Gastroesophageal sphincter (tissue), 4 donors: Measurements from ENCODE around the gene GLG1. TPM values are rescaled to one million over a fixed set of nuclear protein-coding genes. Genes with fewer than 3 reads are reported as not detected.

ENCODE experiments used
- ATAC-seq: fragments of 150-250 bp; one replicate; pipeline ENCODE4 v1.9.1; 2016; ENCODE audit warnings: mild to moderate bottlenecking, moderate library complexity
- H3K27ac ChIP-seq, 4 donors: fragments of 200-600 bp; sonication (generic) in 3 of 4; 1 replicate in 3 of 4; 2 replicates in 1 of 4; pipeline ENCODE4 v1.5.1; 2016 to 2019
- H3K27me3 ChIP-seq: fragments of 200-600 bp; sonication (generic); one replicate; pipeline ENCODE4 v1.5.1; 2019
- H3K36me3 ChIP-seq, 2 donors: fragments of 200-600 bp; sonication (generic); one replicate each; pipeline ENCODE4 v1.5.1; 2019; ENCODE audit warnings: control low read depth in 1 of 2
- H3K4me1 ChIP-seq, 3 donors: fragments of 200-600 bp; sonication (generic); 1 replicate in 2 of 3; 2 replicates in 1 of 3; pipeline ENCODE4 v1.5.1; 2016 to 2019; ENCODE audit warnings: control low read depth in 2 of 3
- H3K4me3 ChIP-seq, 2 donors: fragments of 200-600 bp; sonication (generic); one replicate each; pipeline ENCODE4 v1.5.1; 2019; ENCODE audit warnings: mild to moderate bottlenecking in 1 of 2, moderate library complexity in 1 of 2
- H3K9me3 ChIP-seq, 3 donors: fragments of 200-600 bp; sonication (generic); one replicate each; pipeline ENCODE4 v1.5.1; 2017 to 2019; ENCODE audit warnings: control low read depth in 2 of 3
- EP300 ChIP-seq: sonication (generic); formaldehyde crosslinking; IDR thresholded peaks from one replicate; pipeline ENCODE4 v1.6.1; 2017; ENCODE audit warnings: antibody characterized with exemption, mild to moderate bottlenecking
- POLR2A ChIP-seq, 2 donors: fragments of 450-650 bp; IDR thresholded peaks; one replicate each; pipeline ENCODE4 v1.6.1; 2017; ENCODE audit warnings: antibody characterized with exemption in 2 of 2, mild to moderate bottlenecking in 2 of 2, moderate library complexity in 1 of 2
- POLR2AphosphoS5 ChIP-seq: sonication (generic); formaldehyde crosslinking; IDR thresholded peaks from one replicate; pipeline ENCODE4 v1.6.1; 2017; ENCODE audit warnings: antibody characterized with exemption
- WGBS, 2 donors: methylation state at CpG; one replicate each; pipeline ENCODE4 v1.1.5; 2018; ENCODE audit warnings: low coverage in 1 of 2; 5-methylcytosine and 5-hydroxymethylcytosine counted together
- total RNA-seq, 4 donors: library from RNA; depleted of rRNA; stranded (reverse); fragments of >200 nt; gene quantifications; one replicate each; pipeline ENCODE4 v1.1.0, GENCODE V29; 2016
- TF ChIP-seq, protein P1 (sequence below), 4 experiments: fragments of 200-600 bp in 2 of 4; fragments of 450-650 bp in 2 of 4; sonication (generic) in 1 of 4; IDR thresholded peaks; one replicate each; pipeline ENCODE4 v1.5.1; 2017 to 2019; ENCODE audit warnings: antibody characterized with exemption in 4 of 4, mild to moderate bottlenecking in 2 of 4, moderate library complexity in 2 of 4

GLG1 gene
- total RNA-seq, 4 donors from 2014 or later, result 121 to 151 (median 139) TPM

DNA sequence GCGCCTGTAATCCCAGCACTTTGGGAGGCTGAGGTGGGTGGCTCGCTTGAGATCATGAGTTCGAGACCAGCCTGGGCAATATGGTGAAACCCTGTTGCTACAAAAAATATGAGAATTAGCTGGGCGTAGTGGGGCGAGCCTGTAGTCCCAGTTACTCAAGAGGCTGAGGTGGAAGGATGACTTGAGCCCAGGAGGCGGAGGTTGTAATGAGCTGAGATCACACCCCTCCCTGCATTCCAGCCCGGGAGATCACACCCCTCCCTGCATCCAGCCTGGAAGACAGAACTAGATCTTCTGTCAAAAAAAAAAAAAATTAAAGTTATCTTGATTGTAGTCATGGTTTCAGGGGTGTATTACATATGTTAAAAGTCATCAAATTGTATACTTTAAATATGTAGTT, 26.8 kb upstream of the GLG1 start:
- H3K9me3 ChIP-seq, result no peaks in the 10 kb centered on the region
- TF ChIP-seq POLR2A (IDR thresholded peaks at IDR 0.05) (no peak), POLR2AphosphoS5 (no peak), EP300 (no peak)
- TF ChIP-seq, protein P1, sequence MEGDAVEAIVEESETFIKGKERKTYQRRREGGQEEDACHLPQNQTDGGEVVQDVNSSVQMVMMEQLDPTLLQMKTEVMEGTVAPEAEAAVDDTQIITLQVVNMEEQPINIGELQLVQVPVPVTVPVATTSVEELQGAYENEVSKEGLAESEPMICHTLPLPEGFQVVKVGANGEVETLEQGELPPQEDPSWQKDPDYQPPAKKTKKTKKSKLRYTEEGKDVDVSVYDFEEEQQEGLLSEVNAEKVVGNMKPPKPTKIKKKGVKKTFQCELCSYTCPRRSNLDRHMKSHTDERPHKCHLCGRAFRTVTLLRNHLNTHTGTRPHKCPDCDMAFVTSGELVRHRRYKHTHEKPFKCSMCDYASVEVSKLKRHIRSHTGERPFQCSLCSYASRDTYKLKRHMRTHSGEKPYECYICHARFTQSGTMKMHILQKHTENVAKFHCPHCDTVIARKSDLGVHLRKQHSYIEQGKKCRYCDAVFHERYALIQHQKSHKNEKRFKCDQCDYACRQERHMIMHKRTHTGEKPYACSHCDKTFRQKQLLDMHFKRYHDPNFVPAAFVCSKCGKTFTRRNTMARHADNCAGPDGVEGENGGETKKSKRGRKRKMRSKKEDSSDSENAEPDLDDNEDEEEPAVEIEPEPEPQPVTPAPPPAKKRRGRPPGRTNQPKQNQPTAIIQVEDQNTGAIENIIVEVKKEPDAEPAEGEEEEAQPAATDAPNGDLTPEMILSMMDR (IDR thresholded peaks at IDR 0.05), result no peak
- no peaks in the 10 kb centered on the region for H3K27me3 ChIP-seq
- WGBS, 2 donors, result 73 to 83% methylated on average over 5 to 7 of the region's 7 CpGs
- no peak overlapping the region for H3K4me3 ChIP-seq
- no peak overlapping the region for H3K27ac ChIP-seq
- H3K4me1 ChIP-seq, result no peaks in the 10 kb centered on the region
- H3K36me3 ChIP-seq, result peaks cover 0 to 98% of the 10 kb centered on the region in 2 donors
- ATAC-seq, result no peak

DNA sequence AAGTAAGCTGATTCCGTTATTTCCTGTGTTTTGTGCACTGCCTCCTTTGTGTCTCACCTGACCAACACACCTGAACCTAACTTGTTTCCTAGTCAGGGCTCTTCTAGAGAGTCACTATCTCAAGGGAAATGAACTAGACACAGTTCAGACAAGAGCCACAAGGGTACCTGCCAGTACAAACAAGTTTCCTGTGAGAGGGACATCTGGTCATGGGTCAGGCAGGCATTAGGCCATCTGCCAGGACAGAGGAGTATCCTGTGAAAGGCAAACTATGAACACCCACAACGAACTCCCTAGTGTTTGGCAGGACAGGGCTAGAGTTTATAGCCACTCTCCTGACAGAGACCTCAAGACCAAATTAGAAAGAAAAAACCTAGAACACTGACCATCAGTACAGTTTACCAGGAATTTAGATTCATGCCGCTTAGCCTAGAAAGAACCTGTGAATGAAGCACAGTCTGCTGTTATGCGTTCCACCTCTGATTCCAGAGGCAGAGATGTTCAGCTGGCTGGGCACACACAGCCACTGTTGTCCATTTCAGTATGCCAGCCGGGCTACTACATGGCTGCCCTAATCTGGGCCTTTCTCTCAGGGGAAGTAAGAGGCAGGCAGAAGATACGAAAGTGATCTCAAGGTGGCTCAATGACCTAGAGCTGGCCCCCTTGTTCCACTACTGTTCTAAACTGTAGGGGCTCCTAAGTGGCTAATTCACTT, 20.7 kb upstream of the GLG1 start:
- Histone ChIP-seq H3K27me3 (no peaks in the 10 kb centered on the region), H3K4me3 (no peak overlapping the region), H3K9me3 (no peaks in the 10 kb centered on the region), H3K36me3 (peaks cover 0 to 99% of the 10 kb centered on the region in 2 donors), H3K27ac (peak overlapping the region in 2 of 4 donors; percentile 7 to 22), H3K4me1 (no peaks in the 10 kb centered on the region)
- TF ChIP-seq POLR2AphosphoS5, result no peak
- TF ChIP-seq, protein P1 (IDR thresholded peaks at IDR 0.05), result no peak
- no peak for TF ChIP-seq EP300
- TF ChIP-seq POLR2A (IDR thresholded peaks at IDR 0.05), result no peak
- WGBS, 2 donors, result 45 to 68% methylated on average over 2 to 4 of the region's 6 CpGs
- ATAC-seq, result peak; percentile 47

DNA sequence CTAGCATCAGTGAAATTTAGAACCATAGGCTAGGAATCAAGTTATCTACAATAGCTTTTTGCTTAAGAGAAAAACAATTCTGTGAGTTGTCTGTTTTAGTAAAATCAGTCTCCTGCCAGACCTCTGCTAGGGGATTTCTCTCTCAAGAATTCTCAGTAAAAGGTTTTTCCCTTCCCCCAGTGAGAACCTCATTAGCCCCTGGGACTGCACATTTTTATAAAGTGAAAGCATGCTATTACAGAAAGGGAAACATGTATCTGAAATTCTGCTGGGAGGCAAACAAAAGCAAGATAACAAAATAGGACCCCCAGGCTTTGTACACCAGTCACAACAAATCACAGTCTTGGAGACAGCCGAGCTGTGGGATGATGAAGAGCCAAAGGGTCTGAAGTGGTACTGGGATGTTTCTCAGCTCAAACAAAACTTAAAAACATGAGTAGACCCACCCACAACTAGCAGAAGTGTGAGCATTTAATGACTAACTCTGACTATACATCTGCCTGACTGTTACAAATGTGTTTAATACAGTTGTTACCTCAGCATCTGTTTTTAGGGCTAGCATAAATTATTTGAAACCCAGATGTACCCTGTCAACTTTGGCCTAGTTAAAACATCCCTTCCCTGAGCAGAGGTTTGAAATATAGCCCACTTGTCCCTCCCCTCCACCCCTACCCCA, 20.0 kb upstream of the GLG1 start:
- peaks cover 0 to 99% of the 10 kb centered on the region in 2 donors for H3K36me3 ChIP-seq
- 33 to 40% methylated on average over 1 of the region's 1 CpG for WGBS, 2 donors

DNA sequence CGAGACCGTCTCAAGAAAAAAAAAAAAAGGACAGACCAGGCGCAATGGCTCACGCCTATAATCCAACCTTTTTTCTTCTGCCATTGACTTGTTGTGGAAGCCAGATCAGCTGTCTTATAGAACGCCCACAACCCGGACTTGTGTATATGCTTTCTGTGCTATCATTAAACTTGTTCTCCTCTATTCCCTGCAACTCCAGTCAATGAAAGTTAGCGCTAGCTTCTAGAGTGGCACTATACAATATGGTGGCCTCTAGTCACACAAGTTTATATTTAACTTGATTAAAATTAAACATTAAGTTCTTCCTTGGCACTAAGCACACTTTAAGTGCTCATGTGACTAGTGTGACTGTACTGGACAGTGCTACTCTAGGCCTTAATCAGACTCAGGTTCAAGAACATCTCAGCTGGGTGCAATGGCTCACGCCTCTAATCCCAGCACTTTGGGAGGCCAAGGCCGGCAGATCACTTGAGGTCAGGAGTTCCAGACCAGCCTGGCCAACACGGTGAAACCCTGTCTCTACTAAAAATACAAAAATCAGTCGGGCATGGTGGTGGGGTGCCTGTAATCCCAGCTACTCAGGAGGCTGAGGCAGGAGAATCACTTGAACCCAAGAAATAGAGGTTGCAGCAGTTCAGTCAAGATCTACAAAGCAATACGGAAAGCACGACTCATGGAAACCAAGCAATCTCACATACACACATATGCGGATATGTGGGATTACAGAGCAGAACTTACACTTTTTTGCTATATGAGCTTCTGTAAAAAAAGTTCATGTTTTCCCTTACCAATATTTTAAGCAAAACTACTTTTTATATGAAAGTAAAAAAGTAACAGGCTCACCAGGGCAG, 18.8 kb upstream of the GLG1 start:
- peaks cover 0 to 90% of the 10 kb centered on the region in 2 donors for H3K36me3 ChIP-seq
- no peak for TF ChIP-seq EP300
- no peak for TF ChIP-seq POLR2A (IDR thresholded peaks at IDR 0.05)
- TF ChIP-seq, protein P1 (IDR thresholded peaks at IDR 0.05), result no peak
- no peak for TF ChIP-seq POLR2AphosphoS5

More for the DNA sequence above, 20.0 kb upstream of the GLG1 start:
- H3K4me3 ChIP-seq, result no peak overlapping the region
- no peak for ATAC-seq
- H3K27ac ChIP-seq, result peak overlapping the region in 1 of 4 donors; percentile 22
- H3K27me3 ChIP-seq, result no peaks in the 10 kb centered on the region
- no peaks in the 10 kb centered on the region for H3K4me1 ChIP-seq
- no peaks in the 10 kb centered on the region for H3K9me3 ChIP-seq
- no peak for TF ChIP-seq POLR2A (IDR thresholded peaks at IDR 0.05)
- no peak for TF ChIP-seq POLR2AphosphoS5
- TF ChIP-seq, protein P1 (IDR thresholded peaks at IDR 0.05), result no peak
- TF ChIP-seq EP300, result no peak

More for the DNA sequence above, 18.8 kb upstream of the GLG1 start:
- Histone ChIP-seq H3K4me3 (no peak overlapping the region), H3K27me3 (no peaks in the 10 kb centered on the region), H3K4me1 (no peaks in the 10 kb centered on the region), H3K9me3 (no peaks in the 10 kb centered on the region), H3K27ac (no peak overlapping the region)
- WGBS, 2 donors, result 89 to 91% methylated on average over 8 to 10 of the region's 14 CpGs
- no peak for ATAC-seq
